Fibroblast of lung (primary cell): ENCODE measurements around the gene SLC23A2. TPM values are rescaled to one million over a fixed set of nuclear protein-coding genes. Genes with fewer than 3 reads are reported as not detected.

Experiments used
- DNase-seq, 2 donors: peaks; one replicate each; pipeline versions ENCODE4 v3.0.0 to v3.0.0-alpha.2; 2010; ENCODE audit warnings: low read depth in 2 of 2
- H2AFZ ChIP-seq: 2 replicates; pipeline ENCODE4 v1.5.1; 2012; ENCODE audit warnings: low read length, control low read depth, inconsistent platforms
- H3K27ac ChIP-seq: 2 replicates; pipeline ENCODE4 v1.5.1; 2011; ENCODE audit warnings: low read length, control low read depth; ENCODE audit not compliant: insufficient read depth
- H3K27me3 ChIP-seq: 2 replicates; pipeline ENCODE4 v1.5.1; 2011; ENCODE audit warnings: mild to moderate bottlenecking, low read length; ENCODE audit not compliant: control insufficient read depth, insufficient read depth
- H3K36me3 ChIP-seq: 2 replicates; pipeline ENCODE4 v1.5.1; 2011; ENCODE audit warnings: low read length; ENCODE audit not compliant: control insufficient read depth, insufficient read depth
- H3K4me1 ChIP-seq: 2 replicates; pipeline ENCODE4 v1.5.1; 2011; ENCODE audit warnings: low read length; ENCODE audit not compliant: control insufficient read depth, insufficient read depth; ENCODE audit errors: extremely low read depth
- H3K4me2 ChIP-seq: 2 replicates; pipeline ENCODE4 v1.5.1; 2011; ENCODE audit warnings: low read length, control low read depth; ENCODE audit not compliant: insufficient read depth; ENCODE audit errors: extremely low read depth
- H3K4me3 ChIP-seq, 4 experiments: fragments of 200-600 bp in 1 of 4; sonication (generic) in 1 of 4; replicated peaks in 1 of 4; 2 replicates each; pipeline ENCODE4 v1.5.1; 2011 to 2016; ENCODE audit warnings: low read length in 4 of 4, low read depth in 3 of 4, mild to moderate bottlenecking in 3 of 4, control low read depth in 2 of 4, inconsistent platforms in 1 of 4, mixed read lengths in 1 of 4; ENCODE audit not compliant: insufficient read depth in 1 of 4; ENCODE audit errors: control extremely low read depth in 1 of 4
- H3K79me2 ChIP-seq: 2 replicates; pipeline ENCODE4 v1.5.1; 2012; ENCODE audit warnings: mild to moderate bottlenecking, low read length, inconsistent platforms; ENCODE audit not compliant: control insufficient read depth, insufficient read depth
- H3K9ac ChIP-seq: 2 replicates; pipeline ENCODE4 v1.5.1; 2011; ENCODE audit warnings: mild to moderate bottlenecking, low read length, control low read depth; ENCODE audit not compliant: insufficient read depth
- H3K9me3 ChIP-seq: 2 replicates; pipeline ENCODE4 v1.5.1; 2012; ENCODE audit warnings: low read depth, low read length; ENCODE audit not compliant: control insufficient read depth, insufficient read depth
- H4K20me1 ChIP-seq: 2 replicates; pipeline ENCODE4 v1.5.1; 2011; ENCODE audit warnings: low read length; ENCODE audit not compliant: control insufficient read depth, insufficient read depth; ENCODE audit errors: extremely low read depth
- CTCF ChIP-seq, 2 donors: IDR thresholded peaks in 1 of 2; conservative IDR thresholded peaks in 1 of 2; 1 replicate in 1 of 2; 2 replicates in 1 of 2; pipeline ENCODE4 v1.5.1; 2011 to 2012; ENCODE audit warnings: low read length in 2 of 2, control low read depth in 1 of 2, inconsistent platforms in 1 of 2, low read depth in 1 of 2, mild to moderate bottlenecking in 1 of 2
- EZH2 ChIP-seq: IDR thresholded peaks from 2 replicates; pipeline ENCODE4 v1.5.1; 2012; ENCODE audit warnings: low read length, control low read depth, mild to moderate bottlenecking; ENCODE audit errors: missing control alignments
- polyA plus RNA-seq, 2 donors: library from polyadenylated mRNA; depleted of rRNA in 1 of 2; stranded (reverse) in 1 of 2; unstranded in 1 of 2; fragments of >200 nt; gene quantifications; 2 replicates each; pipeline ENCODE4 v1.2.1, GENCODE V29; 2011 to 2012; ENCODE audit warnings: missing spikeins in 1 of 2
- total RNA-seq: library from RNA; depleted of rRNA; stranded (reverse); fragments of >200 nt; gene quantifications from 2 replicates; pipeline ENCODE4 v1.2.1, GENCODE V29; 2014

Gene SLC23A2
- total and polyA plus RNA-seq, 2 donors (not counting 1 experiment from before 2014, with no cell fraction given) = 12.1 to 17.5 TPM

- Histone ChIP-seq H3K36me3 (peaks cover 2% of the 10 kb centered on the region), H3K27me3 (no peaks in the 10 kb centered on the region), H3K4me2 (no peak overlapping the region), H3K4me1 (no peaks in the 10 kb centered on the region), H3K27ac (no peak overlapping the region), H2AFZ (no peak overlapping the region), H4K20me1 (no peaks in the 10 kb centered on the region), H3K79me2 (no peaks in the 10 kb centered on the region), H3K9ac (no peak overlapping the region), H3K9me3 (no peaks in the 10 kb centered on the region), H3K4me3 (no peak overlapping the region)
- DNase-seq = no peak
- TF ChIP-seq CTCF (conservative IDR thresholded peaks at IDR 0.05 in 1 of 2, IDR thresholded peaks at IDR 0.05 in 1 of 2; ENCODE audit: low read depth in 1 of 2, low read length in 2 of 2) (no peak), EZH2 (no peak)
These were observed 110.0 kb downstream of the SLC23A2 start for GRCh38 chr20:4891190-4891763.

- H3K27me3 ChIP-seq = no peaks in the 10 kb centered on the region
- no peaks in the 10 kb centered on the region for H3K4me1 ChIP-seq
- no peak for DNase-seq
- no peaks in the 10 kb centered on the region for H4K20me1 ChIP-seq
- no peak overlapping the region for H3K9ac ChIP-seq
- no peaks in the 10 kb centered on the region for H3K79me2 ChIP-seq
- H3K27ac ChIP-seq = no peak overlapping the region
- no peak overlapping the region for H2AFZ ChIP-seq
- no peak overlapping the region for H3K4me2 ChIP-seq
- H3K9me3 ChIP-seq = no peaks in the 10 kb centered on the region
- H3K4me3 ChIP-seq = no peak overlapping the region
- no peak for TF ChIP-seq EZH2
- TF ChIP-seq CTCF (conservative IDR thresholded peaks at IDR 0.05 in 1 of 2, IDR thresholded peaks at IDR 0.05 in 1 of 2; ENCODE audit: low read depth in 1 of 2, low read length in 2 of 2) = no peak
- H3K36me3 ChIP-seq = peaks cover 2% of the 10 kb centered on the region
These were observed 111.9 kb downstream of the SLC23A2 start for GRCh38 chr20:4889446-4889845.

- Histone ChIP-seq H3K79me2 (no peaks in the 10 kb centered on the region), H3K4me3 (no peak overlapping the region), H3K9me3 (no peaks in the 10 kb centered on the region), H3K36me3 (peaks cover 2% of the 10 kb centered on the region), H3K9ac (no peak overlapping the region), H2AFZ (no peak overlapping the region), H3K27ac (no peak overlapping the region), H3K27me3 (no peaks in the 10 kb centered on the region), H3K4me1 (no peaks in the 10 kb centered on the region), H4K20me1 (no peaks in the 10 kb centered on the region), H3K4me2 (no peak overlapping the region)
- TF ChIP-seq EZH2 (no peak), CTCF (conservative IDR thresholded peaks at IDR 0.05 in 1 of 2, IDR thresholded peaks at IDR 0.05 in 1 of 2; ENCODE audit: low read depth in 1 of 2, low read length in 2 of 2) (no peak)
- DNase-seq = no peak
These were observed 113.7 kb downstream of the SLC23A2 start for GRCh38 chr20:4887586-4887985.
